Amniotic stem cell (primary cell): ENCODE data around the gene NELFA.

ENCODE experiments used
- DNase-seq: peaks from one replicate; lab custom pipeline; 2025; lab: John Stamatoyannopoulos, UW

NELFA gene

GRCh38 chr4:1937550-1937949 is 71.2 kb downstream of the NELFA start:
- no peak for DNase-seq

GRCh38 chr4:1933700-1934099 is 75.1 kb downstream of the NELFA start:
- no peak for DNase-seq

DNA sequence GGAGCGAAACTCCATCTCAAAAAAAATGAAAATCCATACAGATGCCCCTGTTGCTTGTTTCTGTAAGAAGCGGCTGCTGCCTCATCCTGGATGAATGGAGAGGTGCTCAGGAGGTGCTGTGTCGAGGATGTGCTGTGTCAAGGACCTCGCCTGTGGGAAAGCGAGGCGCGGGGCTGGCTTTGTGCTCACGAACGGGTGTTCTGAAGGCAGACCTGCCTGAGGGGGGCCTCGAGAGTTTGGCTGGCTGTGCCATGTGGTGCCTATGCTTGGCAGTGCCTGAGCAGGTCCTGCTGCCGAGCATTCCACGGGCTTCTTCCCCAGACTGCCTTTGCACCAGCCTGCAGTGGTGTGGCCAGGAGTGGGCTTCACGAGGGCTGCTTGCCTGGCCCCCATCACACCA is 76.0 kb downstream of the NELFA start:
- DNase-seq, result no peak
